Measurements from ENCODE around the gene HMCN2.

Gene HMCN2

DNA sequence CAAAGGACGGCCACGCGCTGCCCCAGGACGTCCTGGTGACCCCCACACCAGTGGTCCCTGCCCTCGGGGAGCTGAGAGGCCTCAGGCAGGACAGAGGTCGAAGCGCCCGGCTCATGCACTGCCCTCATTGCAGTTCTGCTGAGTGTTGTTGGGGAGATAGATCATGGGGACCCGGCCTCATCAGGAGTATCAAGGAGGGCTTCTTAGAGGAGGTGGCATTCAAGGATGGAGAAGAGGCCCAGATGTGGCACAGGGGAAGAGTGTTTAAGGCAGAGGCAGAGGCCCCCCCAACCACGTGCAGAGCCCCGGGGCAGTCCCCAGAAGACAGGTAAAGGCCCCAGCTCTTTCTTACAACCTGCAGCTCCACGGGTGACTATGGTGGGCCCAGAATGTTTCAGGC, 205.4 kb downstream of the HMCN2 start:
- H3K4me3 ChIP-seq (ENCODE audit: low read length): no peak overlapping the region
- DNase-seq (ENCODE audit: low read depth): no peak
- TF ChIP-seq, protein P1, sequence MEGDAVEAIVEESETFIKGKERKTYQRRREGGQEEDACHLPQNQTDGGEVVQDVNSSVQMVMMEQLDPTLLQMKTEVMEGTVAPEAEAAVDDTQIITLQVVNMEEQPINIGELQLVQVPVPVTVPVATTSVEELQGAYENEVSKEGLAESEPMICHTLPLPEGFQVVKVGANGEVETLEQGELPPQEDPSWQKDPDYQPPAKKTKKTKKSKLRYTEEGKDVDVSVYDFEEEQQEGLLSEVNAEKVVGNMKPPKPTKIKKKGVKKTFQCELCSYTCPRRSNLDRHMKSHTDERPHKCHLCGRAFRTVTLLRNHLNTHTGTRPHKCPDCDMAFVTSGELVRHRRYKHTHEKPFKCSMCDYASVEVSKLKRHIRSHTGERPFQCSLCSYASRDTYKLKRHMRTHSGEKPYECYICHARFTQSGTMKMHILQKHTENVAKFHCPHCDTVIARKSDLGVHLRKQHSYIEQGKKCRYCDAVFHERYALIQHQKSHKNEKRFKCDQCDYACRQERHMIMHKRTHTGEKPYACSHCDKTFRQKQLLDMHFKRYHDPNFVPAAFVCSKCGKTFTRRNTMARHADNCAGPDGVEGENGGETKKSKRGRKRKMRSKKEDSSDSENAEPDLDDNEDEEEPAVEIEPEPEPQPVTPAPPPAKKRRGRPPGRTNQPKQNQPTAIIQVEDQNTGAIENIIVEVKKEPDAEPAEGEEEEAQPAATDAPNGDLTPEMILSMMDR (conservative IDR thresholded peaks at IDR 0.05; ENCODE audit: low read length): no peak

DNA sequence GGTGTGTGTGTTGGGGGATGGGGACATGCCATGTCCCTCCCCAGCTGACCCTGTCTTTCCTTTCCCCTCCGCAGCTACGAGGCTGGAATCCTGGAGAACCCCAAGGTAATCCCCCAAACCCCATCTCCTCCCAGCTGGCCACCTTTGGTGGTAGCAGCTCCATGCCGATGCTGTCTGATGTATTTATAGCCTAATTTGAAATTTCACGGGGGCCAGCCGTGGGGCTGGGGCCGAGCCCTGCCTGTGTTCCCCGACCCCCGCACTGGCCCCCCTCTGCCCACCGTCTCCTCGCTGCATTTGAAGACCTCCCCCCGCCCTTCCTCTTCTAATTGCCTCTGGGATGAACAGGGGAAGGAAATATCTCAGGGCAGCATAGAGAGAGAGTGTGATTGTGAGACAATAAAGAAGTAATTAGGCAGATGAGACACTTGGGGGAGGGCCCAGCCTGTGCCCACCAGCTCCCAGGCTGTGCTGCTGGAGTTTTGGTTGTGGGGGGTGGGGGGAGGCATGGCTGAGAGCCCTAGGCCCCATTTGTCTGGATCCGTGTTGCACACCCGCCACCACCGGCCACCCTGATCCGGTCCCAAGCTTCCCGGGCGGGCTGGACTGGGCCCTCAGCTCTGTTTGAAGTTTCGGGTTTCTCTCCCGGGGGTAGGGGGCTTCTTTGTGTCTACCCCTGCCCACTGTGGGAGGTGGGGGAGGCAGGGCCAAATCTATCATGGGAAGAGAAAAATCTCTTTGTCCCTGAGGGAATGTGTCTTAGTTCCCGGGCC, 206.0 kb downstream of the HMCN2 start:
- no peak for DNase-seq (ENCODE audit: low read depth)
- TF ChIP-seq, protein P1 (conservative IDR thresholded peaks at IDR 0.05; ENCODE audit: low read length): no peak

DNA sequence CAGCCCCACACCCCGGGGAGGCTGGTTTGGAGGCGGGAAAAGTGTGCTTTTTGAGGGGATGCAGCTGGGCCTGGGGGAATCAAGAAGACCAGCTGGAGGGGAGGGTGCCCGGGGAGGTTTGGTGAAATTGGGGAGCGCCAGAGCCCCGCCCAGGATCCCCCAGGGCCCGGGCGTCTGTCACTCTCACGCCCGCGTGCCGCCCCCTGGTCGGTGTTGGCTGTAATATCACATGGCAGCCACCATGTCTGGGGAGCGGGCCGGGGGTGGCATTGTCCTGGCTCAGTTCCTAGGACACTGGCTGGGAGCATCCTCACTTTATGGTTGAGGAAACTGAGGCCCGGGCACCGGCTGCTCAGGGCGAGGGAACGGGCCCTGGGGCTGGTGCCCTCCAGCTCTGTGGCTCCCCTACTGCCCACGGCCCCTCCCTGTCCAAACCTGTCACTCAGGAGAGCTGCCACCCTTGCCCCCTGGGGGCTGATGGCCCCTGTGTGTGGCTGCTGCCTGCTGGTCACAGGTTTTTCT, 206.7 kb downstream of the HMCN2 start:
- TF ChIP-seq, protein P1 (conservative IDR thresholded peaks at IDR 0.05; ENCODE audit: low read length): no peak
- DNase-seq (ENCODE audit: low read depth): no peak
- no peak overlapping the region for H3K4me3 ChIP-seq (ENCODE audit: low read length)

More for the DNA sequence above, 206.0 kb downstream of the HMCN2 start:
- no peak overlapping the region for H3K4me3 ChIP-seq (ENCODE audit: low read length)

DNA sequence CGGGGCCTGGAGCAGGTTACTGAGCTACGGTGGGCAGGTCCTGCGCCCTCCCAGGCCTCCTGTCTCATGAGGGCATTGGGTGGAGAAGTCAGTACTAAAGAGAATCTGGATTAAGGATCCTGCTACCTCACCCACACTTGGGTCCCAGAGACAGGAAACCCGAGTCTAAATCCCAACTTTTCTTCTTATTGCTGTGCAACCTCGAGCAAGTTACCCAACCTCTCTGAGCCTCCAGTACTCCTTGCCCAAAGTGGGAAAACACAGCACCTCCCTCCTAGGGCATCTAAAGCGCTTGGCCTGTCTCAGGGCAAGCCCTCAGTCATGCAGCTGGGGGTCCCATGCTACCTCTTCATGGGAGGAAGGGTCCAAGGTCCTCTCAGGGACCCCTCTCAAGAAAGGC, 207.4 kb downstream of the HMCN2 start:
- TF ChIP-seq, protein P1 (conservative IDR thresholded peaks at IDR 0.05; ENCODE audit: low read length): no peak
- H3K4me3 ChIP-seq (ENCODE audit: low read length): no peak overlapping the region
- no peak for DNase-seq (ENCODE audit: low read depth)

DNA sequence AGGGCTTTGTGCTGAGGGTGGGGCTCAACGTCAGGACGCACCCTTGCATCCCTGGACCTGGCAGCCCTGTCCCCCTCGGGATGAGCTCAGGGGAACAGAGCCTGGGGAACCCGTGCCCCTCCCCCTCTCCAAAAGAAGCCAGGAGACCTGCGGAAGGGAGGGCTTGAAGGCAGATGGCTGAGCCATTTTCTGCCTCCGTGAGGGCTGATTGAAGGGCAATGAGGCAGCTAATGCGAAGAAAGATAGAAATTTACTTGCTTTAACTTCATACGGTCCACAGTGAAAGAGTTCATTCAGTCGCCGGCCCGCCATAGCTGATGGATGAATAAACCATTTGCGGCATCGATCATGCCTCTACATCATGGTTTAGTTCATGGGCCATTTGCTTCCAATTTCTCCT, 208.0 kb downstream of the HMCN2 start:
- TF ChIP-seq, protein P1 (conservative IDR thresholded peaks at IDR 0.05; ENCODE audit: low read length): no peak
- no peak overlapping the region for H3K4me3 ChIP-seq (ENCODE audit: low read length)
- DNase-seq (ENCODE audit: low read depth): no peak

DNA sequence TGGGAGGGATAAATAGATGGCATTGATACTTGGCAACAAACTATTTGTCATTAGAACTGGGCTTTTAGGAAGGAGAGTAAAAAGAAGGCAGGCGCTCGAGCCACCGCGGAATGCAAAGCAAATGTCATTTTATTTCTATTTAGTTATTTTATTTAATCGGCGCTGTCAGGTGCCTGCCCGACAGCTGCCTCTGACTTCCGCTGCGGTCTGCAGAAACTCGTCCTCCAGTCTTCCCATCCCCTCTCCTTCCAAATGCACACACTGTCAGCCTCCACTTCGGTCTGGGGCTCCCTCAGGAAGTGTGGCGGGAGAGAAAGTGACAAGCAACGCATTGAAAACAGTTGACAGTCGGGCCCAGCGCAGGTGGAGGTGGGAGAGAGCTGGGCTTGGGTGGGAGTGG, 208.5 kb downstream of the HMCN2 start:
- no peak for DNase-seq (ENCODE audit: low read depth)
- TF ChIP-seq, protein P1 (conservative IDR thresholded peaks at IDR 0.05; ENCODE audit: low read length): no peak
- no peak overlapping the region for H3K4me3 ChIP-seq (ENCODE audit: low read length)

DNA sequence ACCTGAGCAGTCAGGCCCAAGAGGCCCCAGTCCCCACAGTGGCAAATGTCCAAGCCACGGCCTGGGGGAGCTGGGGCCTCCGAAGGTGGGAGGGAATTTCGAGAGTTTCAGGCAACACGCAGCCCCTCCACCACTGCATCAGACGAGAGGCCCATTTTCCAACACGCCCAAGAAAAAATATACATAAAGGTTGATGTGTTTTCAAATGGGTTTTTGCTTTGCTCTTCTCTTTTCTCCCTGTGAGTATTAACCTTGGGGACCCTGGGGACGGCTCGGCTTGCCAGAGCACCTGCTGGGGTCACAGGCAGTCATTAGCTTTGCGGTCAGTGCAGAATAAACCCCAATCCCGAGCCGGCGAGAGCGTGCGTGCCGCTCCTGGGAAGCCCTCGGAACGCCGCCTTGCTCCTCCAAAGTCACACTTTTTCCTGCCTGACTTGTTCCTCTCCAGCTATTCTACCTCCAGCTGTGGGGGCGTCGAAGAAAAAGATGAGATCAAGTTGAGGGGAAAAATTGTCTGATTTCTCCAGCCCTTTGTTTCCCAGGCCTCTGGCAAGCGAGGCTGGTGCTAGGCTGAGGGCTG, 210.7 kb downstream of the HMCN2 start:
- DNase-seq (ENCODE audit: low read depth): no peak
- no peak overlapping the region for H3K4me3 ChIP-seq (ENCODE audit: low read length)
- TF ChIP-seq, protein P1 (conservative IDR thresholded peaks at IDR 0.05; ENCODE audit: low read length): no peak

Data from AG10803 (cell line).